HepG2 (cell line): Measurements from ENCODE around the gene SFTA2.

Experiments used
- ATF7 ChIP-seq, 2 experiments: fragments of 450-650 bp in 1 of 2; sonication (generic) in 1 of 2; formaldehyde crosslinking in 1 of 2; IDR thresholded peaks; 2 replicates each; pipeline versions ENCODE4 v1.4.0 to v1.6.1; 2016 to 2020; ENCODE audit warnings: antibody characterized with exemption in 1 of 2, mild to moderate bottlenecking in 1 of 2, missing genetic modification reagents in 1 of 2
- ATRX ChIP-seq: sonication (generic); formaldehyde crosslinking; IDR thresholded peaks from 2 replicates; pipeline ENCODE4 v1.4.0; 2020; ENCODE audit warnings: missing genetic modification reagents, borderline replicate concordance
- CHCHD3 ChIP-seq: sonication (generic); formaldehyde crosslinking; IDR thresholded peaks from 2 replicates; pipeline ENCODE4 v1.8.0; 2022; ENCODE audit warnings: mild to moderate bottlenecking, missing genetic modification reagents, moderate library complexity
- FOXP1 ChIP-seq, 2 experiments: fragments of 450-650 bp in 1 of 2; IDR thresholded peaks; 2 replicates each; pipeline ENCODE4 v1.6.1; 2017 to 2018; ENCODE audit warnings: antibody characterized with exemption in 1 of 2
- POLR2AphosphoS5 ChIP-seq: IDR thresholded peaks from 2 replicates; pipeline ENCODE4 v1.6.1; 2012; ENCODE audit warnings: low read depth, low read length
- SP1 ChIP-seq, 2 experiments: fragments of 450-650 bp in 1 of 2; sonication (generic) in 1 of 2; formaldehyde crosslinking in 1 of 2; IDR thresholded peaks; 2 replicates each; pipeline versions ENCODE4 v1.4.0 to v1.6.1; 2016 to 2020; ENCODE audit warnings: missing genetic modification reagents in 1 of 2
- TF ChIP-seq, protein P1 (sequence below): sonication (generic); formaldehyde crosslinking; IDR thresholded peaks from 2 replicates; pipeline ENCODE4 v1.4.0; 2020; ENCODE audit warnings: missing genetic modification reagents, borderline replicate concordance
- TF ChIP-seq, protein P2 (sequence below): sonication (generic); formaldehyde crosslinking; IDR thresholded peaks from 2 replicates; pipeline ENCODE4 v1.8.1; 2022; ENCODE audit warnings: low read depth, mild to moderate bottlenecking, missing genetic modification reagents
- TF ChIP-seq, protein P3 (sequence below): sonication (generic); formaldehyde crosslinking; IDR thresholded peaks from 2 replicates; pipeline ENCODE4 v1.4.0; 2020; ENCODE audit warnings: missing genetic modification reagents
- TF ChIP-seq, protein P4 (sequence below): sonication (generic); formaldehyde crosslinking; IDR thresholded peaks from 2 replicates; pipeline ENCODE4 v1.4.0; 2020; ENCODE audit warnings: missing genetic modification reagents

DNA sequence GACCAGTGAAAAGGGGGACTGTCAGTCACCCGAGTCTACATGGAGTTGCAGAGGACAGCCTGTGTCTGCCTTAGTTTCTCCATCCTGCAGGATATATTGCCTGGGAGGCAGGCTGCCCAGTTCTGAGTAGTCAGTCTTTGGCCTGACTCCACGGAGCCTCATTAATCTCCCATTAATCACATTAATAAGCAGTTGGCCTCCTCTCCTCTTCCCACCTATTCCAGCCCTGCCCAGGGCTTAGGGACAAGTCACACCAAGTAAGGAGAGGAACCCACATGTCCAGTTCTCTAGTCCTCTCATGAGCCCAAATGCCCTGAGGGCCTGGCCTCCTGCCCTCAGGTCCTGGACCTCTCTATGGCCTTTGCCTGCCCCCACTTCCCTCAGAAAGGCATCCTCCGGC, 7.5 kb upstream of the SFTA2 start:
- TF ChIP-seq, protein P1, sequence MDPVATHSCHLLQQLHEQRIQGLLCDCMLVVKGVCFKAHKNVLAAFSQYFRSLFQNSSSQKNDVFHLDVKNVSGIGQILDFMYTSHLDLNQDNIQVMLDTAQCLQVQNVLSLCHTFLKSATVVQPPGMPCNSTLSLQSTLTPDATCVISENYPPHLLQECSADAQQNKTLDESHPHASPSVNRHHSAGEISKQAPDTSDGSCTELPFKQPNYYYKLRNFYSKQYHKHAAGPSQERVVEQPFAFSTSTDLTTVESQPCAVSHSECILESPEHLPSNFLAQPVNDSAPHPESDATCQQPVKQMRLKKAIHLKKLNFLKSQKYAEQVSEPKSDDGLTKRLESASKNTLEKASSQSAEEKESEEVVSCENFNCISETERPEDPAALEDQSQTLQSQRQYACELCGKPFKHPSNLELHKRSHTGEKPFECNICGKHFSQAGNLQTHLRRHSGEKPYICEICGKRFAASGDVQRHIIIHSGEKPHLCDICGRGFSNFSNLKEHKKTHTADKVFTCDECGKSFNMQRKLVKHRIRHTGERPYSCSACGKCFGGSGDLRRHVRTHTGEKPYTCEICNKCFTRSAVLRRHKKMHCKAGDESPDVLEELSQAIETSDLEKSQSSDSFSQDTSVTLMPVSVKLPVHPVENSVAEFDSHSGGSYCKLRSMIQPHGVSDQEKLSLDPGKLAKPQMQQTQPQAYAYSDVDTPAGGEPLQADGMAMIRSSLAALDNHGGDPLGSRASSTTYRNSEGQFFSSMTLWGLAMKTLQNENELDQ (CRISPR knock-in tag): no peak
- no peak for TF ChIP-seq FOXP1 (IDR thresholded peaks at IDR 0.05)
- TF ChIP-seq FOXP1 (CRISPR knock-in tag; IDR thresholded peaks at IDR 0.05): no peak
- no peak for TF ChIP-seq SP1 (IDR thresholded peaks at IDR 0.05)
- no peak for TF ChIP-seq SP1 (CRISPR knock-in tag; IDR thresholded peaks at IDR 0.05)
- no peak for TF ChIP-seq POLR2AphosphoS5
- TF ChIP-seq, protein P2, sequence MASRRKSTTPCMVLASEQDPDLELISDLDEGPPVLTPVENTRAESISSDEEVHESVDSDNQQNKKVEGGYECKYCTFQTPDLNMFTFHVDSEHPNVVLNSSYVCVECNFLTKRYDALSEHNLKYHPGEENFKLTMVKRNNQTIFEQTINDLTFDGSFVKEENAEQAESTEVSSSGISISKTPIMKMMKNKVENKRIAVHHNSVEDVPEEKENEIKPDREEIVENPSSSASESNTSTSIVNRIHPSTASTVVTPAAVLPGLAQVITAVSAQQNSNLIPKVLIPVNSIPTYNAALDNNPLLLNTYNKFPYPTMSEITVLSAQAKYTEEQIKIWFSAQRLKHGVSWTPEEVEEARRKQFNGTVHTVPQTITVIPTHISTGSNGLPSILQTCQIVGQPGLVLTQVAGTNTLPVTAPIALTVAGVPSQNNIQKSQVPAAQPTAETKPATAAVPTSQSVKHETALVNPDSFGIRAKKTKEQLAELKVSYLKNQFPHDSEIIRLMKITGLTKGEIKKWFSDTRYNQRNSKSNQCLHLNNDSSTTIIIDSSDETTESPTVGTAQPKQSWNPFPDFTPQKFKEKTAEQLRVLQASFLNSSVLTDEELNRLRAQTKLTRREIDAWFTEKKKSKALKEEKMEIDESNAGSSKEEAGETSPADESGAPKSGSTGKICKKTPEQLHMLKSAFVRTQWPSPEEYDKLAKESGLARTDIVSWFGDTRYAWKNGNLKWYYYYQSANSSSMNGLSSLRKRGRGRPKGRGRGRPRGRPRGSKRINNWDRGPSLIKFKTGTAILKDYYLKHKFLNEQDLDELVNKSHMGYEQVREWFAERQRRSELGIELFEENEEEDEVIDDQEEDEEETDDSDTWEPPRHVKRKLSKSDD: no peak
- no peak for TF ChIP-seq ATRX (CRISPR knock-in tag)
- TF ChIP-seq CHCHD3 (CRISPR knock-in tag): no peak
- TF ChIP-seq, protein P3, sequence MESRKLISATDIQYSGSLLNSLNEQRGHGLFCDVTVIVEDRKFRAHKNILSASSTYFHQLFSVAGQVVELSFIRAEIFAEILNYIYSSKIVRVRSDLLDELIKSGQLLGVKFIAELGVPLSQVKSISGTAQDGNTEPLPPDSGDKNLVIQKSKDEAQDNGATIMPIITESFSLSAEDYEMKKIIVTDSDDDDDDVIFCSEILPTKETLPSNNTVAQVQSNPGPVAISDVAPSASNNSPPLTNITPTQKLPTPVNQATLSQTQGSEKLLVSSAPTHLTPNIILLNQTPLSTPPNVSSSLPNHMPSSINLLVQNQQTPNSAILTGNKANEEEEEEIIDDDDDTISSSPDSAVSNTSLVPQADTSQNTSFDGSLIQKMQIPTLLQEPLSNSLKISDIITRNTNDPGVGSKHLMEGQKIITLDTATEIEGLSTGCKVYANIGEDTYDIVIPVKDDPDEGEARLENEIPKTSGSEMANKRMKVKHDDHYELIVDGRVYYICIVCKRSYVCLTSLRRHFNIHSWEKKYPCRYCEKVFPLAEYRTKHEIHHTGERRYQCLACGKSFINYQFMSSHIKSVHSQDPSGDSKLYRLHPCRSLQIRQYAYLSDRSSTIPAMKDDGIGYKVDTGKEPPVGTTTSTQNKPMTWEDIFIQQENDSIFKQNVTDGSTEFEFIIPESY (CRISPR knock-in tag): no peak
- TF ChIP-seq ATF7 (IDR thresholded peaks at IDR 0.05): no peak
- TF ChIP-seq ATF7 (CRISPR knock-in tag; IDR thresholded peaks at IDR 0.05): no peak
- TF ChIP-seq, protein P4, sequence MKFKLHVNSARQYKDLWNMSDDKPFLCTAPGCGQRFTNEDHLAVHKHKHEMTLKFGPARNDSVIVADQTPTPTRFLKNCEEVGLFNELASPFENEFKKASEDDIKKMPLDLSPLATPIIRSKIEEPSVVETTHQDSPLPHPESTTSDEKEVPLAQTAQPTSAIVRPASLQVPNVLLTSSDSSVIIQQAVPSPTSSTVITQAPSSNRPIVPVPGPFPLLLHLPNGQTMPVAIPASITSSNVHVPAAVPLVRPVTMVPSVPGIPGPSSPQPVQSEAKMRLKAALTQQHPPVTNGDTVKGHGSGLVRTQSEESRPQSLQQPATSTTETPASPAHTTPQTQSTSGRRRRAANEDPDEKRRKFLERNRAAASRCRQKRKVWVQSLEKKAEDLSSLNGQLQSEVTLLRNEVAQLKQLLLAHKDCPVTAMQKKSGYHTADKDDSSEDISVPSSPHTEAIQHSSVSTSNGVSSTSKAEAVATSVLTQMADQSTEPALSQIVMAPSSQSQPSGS (CRISPR knock-in tag): no peak
